ENCODE measurements around the gene BCR. TPM values are rescaled to one million over a fixed set of nuclear protein-coding genes. Genes with fewer than 3 reads are reported as not detected.

BCR gene
- polyA plus RNA-seq, 1 experiment = 21.4 TPM

- ChIA-PET POLR2A (interaction anchor here (0.8 to 0.9 kb wide), 2 partner anchors 51 to 53 kb away, joined by 3 to 7 read pairs; no protein-coding TSS in a partner anchor), CTCF (interaction anchor here (0.8 to 11.3 kb wide), 5 partner anchors 43 to 109 kb away, joined by 3 to 178 read pairs (median 3); no protein-coding TSS in a partner anchor)
- Histone ChIP-seq H3K27ac (ENCODE audit: low read depth, low read length) (peak overlapping the region; percentile 11), H3K4me3 (ENCODE audit: low read depth, low read length) (peak overlapping the region; percentile 83), H3K9me3 (ENCODE audit: control insufficient read depth, insufficient read depth, low read length) (peaks cover 9% of the 10 kb centered on the region), H3K27me3 (ENCODE audit: control insufficient read depth, insufficient read depth, low read length) (no peaks in the 10 kb centered on the region)
- TF ChIP-seq CTCF (IDR thresholded peaks at IDR 0.05; ENCODE audit: low read depth, low read length) = no peak
- no peak for DNase-seq (ENCODE audit: low read depth, low spot score)
These were observed 2.2 kb downstream of the BCR start for GRCh38 chr22:23182309-23183060.

GRCh38 chr22:23183061-23183698 lies 2.9 kb downstream of the BCR start:
- DNase-seq (ENCODE audit: low read depth, low spot score) = no peak
- Histone ChIP-seq H3K9me3 (ENCODE audit: control insufficient read depth, insufficient read depth, low read length) (peaks cover 9% of the 10 kb centered on the region; the same call in 1 of the 2 replicates), H3K27ac (ENCODE audit: low read depth, low read length) (no peak overlapping the region), H3K27me3 (ENCODE audit: control insufficient read depth, insufficient read depth, low read length) (no peaks in the 10 kb centered on the region), H3K4me3 (ENCODE audit: low read depth, low read length) (peak overlapping the region; percentile 83)
- POLR2A ChIA-PET = interaction anchor here (0.7 to 0.9 kb wide), 3 partner anchors 51 to 99 kb away, joined by 3 to 7 read pairs (median 3); no protein-coding TSS in a partner anchor
- no peak for TF ChIP-seq CTCF (IDR thresholded peaks at IDR 0.05; ENCODE audit: low read depth, low read length)
- CTCF ChIA-PET = interaction anchor here (0.7 to 1.1 kb wide), 5 partner anchors 43 to 109 kb away, joined by 3 to 5 read pairs (median 3); no protein-coding TSS in a partner anchor

GRCh38 chr22:23184100-23184763 lies 3.9 kb downstream of the BCR start:
- Histone ChIP-seq H3K9me3 (ENCODE audit: control insufficient read depth, insufficient read depth, low read length) (peaks cover 9% of the 10 kb centered on the region; the same call in 1 of the 2 replicates), H3K27me3 (ENCODE audit: control insufficient read depth, insufficient read depth, low read length) (no peaks in the 10 kb centered on the region), H3K27ac (ENCODE audit: low read depth, low read length) (no peak overlapping the region), H3K4me3 (ENCODE audit: low read depth, low read length) (no peak overlapping the region)
- CTCF ChIA-PET = interaction anchor here (0.6 to 0.7 kb wide), 2 partner anchors 61 to 130 kb away, joined by 3 read pairs; no protein-coding TSS in a partner anchor
- DNase-seq (ENCODE audit: low read depth, low spot score) = no peak
- POLR2A ChIA-PET = no interaction called here
- no peak for TF ChIP-seq CTCF (IDR thresholded peaks at IDR 0.05; ENCODE audit: low read depth, low read length)

GRCh38 chr22:23184764-23185113 lies 4.4 kb downstream of the BCR start:
- H3K27me3 ChIP-seq (ENCODE audit: control insufficient read depth, insufficient read depth, low read length) = no peaks in the 10 kb centered on the region
- peaks cover 9% of the 10 kb centered on the region; the same call in 1 of the 2 replicates for H3K9me3 ChIP-seq (ENCODE audit: control insufficient read depth, insufficient read depth, low read length)
- no peak for DNase-seq (ENCODE audit: low read depth, low spot score)
- TF ChIP-seq CTCF (IDR thresholded peaks at IDR 0.05; ENCODE audit: low read depth, low read length) = no peak
- ChIA-PET POLR2A (no interaction called here), CTCF (interaction anchor here (0.6 kb wide), 1 partner anchor 130 kb away, joined by 3 read pairs; no protein-coding TSS in a partner anchor)
- no peak overlapping the region for H3K4me3 ChIP-seq (ENCODE audit: low read depth, low read length)
- H3K27ac ChIP-seq (ENCODE audit: low read depth, low read length) = no peak overlapping the region
